ENCODE results near the gene POU2AF1. TPM values are rescaled to one million over a fixed set of nuclear protein-coding genes. Genes with fewer than 3 reads are reported as not detected.

POU2AF1 gene
- total RNA-seq, 1 experiment from 2014 or later, result not detected

DNA sequence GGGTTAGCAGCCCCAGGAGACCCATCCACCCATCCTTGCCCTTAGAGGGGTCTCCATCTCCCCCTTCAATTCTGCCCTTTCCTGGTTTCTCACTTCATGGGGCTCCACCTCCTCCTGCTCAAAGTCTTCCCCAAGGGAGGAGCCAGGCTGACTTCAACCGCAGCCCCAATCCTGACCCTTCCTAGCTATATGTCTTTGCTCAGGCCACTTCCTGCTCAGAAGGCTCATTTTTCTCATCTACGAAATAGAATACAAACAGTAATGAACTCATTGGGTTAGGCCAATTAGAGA lies 24.5 kb downstream of the POU2AF1 start:
- no peaks in the 10 kb centered on the region for H3K27me3 Mint-ChIP-seq (ENCODE audit: unreplicated experiment)
- DNase-seq, result no peak
- CTCF ChIA-PET, result interaction anchor here (0.6 kb wide), 1 partner anchor 893 kb away, joined by 6 read pairs; no protein-coding TSS in a partner anchor
- no peak overlapping the region for H3K27ac Mint-ChIP-seq (ENCODE audit: unreplicated experiment)
- H3K36me3 Mint-ChIP-seq (ENCODE audit: insufficient read depth, unreplicated experiment), result no peaks in the 10 kb centered on the region
- TF ChIP-seq, protein P1, sequence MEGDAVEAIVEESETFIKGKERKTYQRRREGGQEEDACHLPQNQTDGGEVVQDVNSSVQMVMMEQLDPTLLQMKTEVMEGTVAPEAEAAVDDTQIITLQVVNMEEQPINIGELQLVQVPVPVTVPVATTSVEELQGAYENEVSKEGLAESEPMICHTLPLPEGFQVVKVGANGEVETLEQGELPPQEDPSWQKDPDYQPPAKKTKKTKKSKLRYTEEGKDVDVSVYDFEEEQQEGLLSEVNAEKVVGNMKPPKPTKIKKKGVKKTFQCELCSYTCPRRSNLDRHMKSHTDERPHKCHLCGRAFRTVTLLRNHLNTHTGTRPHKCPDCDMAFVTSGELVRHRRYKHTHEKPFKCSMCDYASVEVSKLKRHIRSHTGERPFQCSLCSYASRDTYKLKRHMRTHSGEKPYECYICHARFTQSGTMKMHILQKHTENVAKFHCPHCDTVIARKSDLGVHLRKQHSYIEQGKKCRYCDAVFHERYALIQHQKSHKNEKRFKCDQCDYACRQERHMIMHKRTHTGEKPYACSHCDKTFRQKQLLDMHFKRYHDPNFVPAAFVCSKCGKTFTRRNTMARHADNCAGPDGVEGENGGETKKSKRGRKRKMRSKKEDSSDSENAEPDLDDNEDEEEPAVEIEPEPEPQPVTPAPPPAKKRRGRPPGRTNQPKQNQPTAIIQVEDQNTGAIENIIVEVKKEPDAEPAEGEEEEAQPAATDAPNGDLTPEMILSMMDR (IDR thresholded peaks at IDR 0.05; ENCODE audit: unreplicated experiment), result no peak
- intact Hi-C loops (cut with micrococcal nuclease; ENCODE audit: unreplicated experiment), result no loop called here
- H3K4me3 Mint-ChIP-seq (ENCODE audit: low read depth, unreplicated experiment), result no peak overlapping the region
- H3K4me1 Mint-ChIP-seq (ENCODE audit: low read depth, unreplicated experiment), result peaks cover 3% of the 10 kb centered on the region
- no peaks in the 10 kb centered on the region for H3K9me3 Mint-ChIP-seq (ENCODE audit: low read depth, unreplicated experiment)
- no TSS peak for BruUV-seq (replicated peaks)

DNA sequence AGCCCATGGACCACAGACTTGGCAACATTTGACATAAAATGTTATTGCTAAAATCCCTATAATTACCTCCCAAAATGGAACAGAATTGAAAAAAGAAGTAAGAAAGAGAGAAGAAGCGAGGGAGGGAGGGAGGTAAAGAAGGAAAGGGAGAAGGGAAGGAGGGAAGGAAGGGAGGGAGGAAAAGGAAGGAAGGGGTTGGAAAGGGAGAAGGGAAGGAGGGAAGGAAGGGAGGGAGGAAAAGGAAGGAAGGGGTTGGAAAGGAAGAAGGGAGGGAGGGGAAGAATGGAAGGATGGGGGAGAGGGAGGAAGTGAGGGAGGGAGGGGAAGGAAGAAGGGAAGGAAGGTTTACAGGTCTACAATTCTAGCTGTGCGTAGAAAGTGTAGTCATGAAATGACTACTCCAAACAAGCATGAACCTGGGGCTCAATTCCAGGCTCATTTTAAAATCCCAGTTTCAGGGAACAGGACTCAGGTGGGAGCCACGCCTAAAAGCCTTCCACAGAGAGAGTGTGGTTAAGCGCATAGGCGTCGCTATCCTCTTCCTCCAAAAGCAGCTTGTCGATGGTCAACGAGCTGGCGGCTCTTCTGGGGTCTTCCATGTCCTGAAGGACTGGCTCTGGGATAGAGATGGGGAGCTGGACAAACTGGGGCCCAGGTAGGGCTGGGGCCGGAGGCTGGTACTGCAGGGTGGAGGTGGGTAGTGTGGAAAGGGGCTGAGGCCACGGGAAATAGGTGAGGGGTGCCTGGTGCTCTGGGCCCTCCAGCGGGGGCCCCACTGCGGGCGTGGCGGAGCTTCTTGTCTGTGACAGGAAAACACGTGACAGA lies 25.1 kb downstream of the POU2AF1 start:
- no peaks in the 10 kb centered on the region for H3K4me1 Mint-ChIP-seq (ENCODE audit: low read depth, unreplicated experiment)
- no peaks in the 10 kb centered on the region for H3K27me3 Mint-ChIP-seq (ENCODE audit: unreplicated experiment)
- no peak overlapping the region for H3K27ac Mint-ChIP-seq (ENCODE audit: unreplicated experiment)
- TF ChIP-seq, protein P1 (IDR thresholded peaks at IDR 0.05; ENCODE audit: unreplicated experiment), result no peak
- CTCF ChIA-PET, result interaction anchor here (0.6 kb wide), 1 partner anchor 892 kb away, joined by 6 read pairs; no protein-coding TSS in a partner anchor
- no peaks in the 10 kb centered on the region for H3K9me3 Mint-ChIP-seq (ENCODE audit: low read depth, unreplicated experiment)
- intact Hi-C loops (cut with micrococcal nuclease; ENCODE audit: unreplicated experiment), result no loop called here
- no peaks in the 10 kb centered on the region for H3K36me3 Mint-ChIP-seq (ENCODE audit: insufficient read depth, unreplicated experiment)
- BruUV-seq (replicated peaks), result no TSS peak
- no peak for DNase-seq
- H3K4me3 Mint-ChIP-seq (ENCODE audit: low read depth, unreplicated experiment), result no peak overlapping the region

DNA sequence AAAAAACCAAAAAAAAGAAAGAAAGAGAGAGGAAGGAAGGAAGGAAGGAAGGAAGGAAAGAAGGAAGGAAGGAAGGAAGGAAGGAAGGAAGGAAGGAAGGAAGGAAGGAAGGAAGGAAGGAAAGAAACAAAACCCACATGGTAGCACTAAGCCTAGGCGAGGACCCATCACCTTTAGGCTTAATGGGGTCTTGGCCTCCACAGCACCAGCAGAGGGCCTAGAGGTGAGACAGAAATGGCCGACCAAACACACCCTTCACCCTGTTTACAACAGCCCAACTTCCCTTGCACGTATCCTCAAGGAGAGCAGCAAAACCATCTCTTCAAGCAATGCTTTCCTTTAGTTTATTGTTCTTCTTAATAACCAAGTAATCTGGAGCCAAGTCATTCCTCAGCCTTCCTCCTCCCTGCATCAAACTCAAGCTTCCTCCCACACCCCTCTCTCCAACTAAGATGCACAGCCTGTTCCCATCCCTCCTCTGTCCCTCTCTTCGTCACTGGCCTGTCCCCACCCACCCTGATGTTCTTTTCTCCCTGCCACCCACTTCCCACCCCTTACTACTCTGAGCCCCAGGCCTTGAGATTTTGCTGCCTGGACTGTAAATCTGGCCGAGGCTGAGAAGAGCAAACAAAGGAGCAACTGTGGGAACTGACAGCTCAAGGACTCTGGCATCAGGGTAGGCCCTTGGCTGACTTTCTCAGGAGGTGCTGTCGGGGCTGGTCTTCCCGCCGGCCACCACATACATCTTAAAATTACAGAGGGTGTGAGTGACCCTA lies 26.0 kb downstream of the POU2AF1 start:
- H3K36me3 Mint-ChIP-seq (ENCODE audit: insufficient read depth, unreplicated experiment), result no peaks in the 10 kb centered on the region
- no TSS peak for BruUV-seq (replicated peaks)
- H3K27ac Mint-ChIP-seq (ENCODE audit: unreplicated experiment), result no peak overlapping the region
- H3K9me3 Mint-ChIP-seq (ENCODE audit: low read depth, unreplicated experiment), result no peaks in the 10 kb centered on the region
- intact Hi-C loops (cut with micrococcal nuclease; ENCODE audit: unreplicated experiment), result no loop called here
- no peak overlapping the region for H3K4me3 Mint-ChIP-seq (ENCODE audit: low read depth, unreplicated experiment)
- no peak for DNase-seq
- TF ChIP-seq, protein P1 (IDR thresholded peaks at IDR 0.05; ENCODE audit: unreplicated experiment), result no peak
- H3K27me3 Mint-ChIP-seq (ENCODE audit: unreplicated experiment), result no peaks in the 10 kb centered on the region
- CTCF ChIA-PET, result no interaction called here
- H3K4me1 Mint-ChIP-seq (ENCODE audit: low read depth, unreplicated experiment), result no peaks in the 10 kb centered on the region

DNA sequence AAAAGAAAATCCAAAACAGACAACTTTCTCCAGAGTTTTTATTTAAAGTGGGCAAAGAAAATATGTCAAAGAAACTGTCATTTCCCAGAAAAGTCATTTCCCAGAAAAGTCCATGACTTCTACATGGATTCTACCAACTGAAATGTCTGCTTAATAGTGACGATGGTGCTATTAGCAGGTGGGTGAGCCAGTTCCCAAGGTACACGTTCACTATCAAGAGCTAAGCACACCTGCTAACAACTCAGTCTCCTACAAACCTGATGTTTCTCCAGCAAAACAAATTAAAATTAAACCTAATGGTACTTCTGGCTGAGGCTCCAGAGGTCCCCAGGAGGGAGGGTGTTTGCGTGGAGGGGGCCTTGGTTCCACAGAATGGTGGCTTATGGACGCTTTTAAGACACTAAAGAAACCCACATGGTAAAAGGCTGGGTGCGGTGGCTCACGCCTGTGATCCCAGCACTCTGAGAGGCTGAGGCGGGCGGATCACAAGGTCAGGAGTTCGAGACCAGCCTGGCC lies 26.8 kb downstream of the POU2AF1 start:
- Mint-ChIP-seq H3K27ac (ENCODE audit: unreplicated experiment) (no peak overlapping the region), H3K36me3 (ENCODE audit: insufficient read depth, unreplicated experiment) (no peaks in the 10 kb centered on the region), H3K4me3 (ENCODE audit: low read depth, unreplicated experiment) (no peak overlapping the region), H3K27me3 (ENCODE audit: unreplicated experiment) (no peaks in the 10 kb centered on the region), H3K4me1 (ENCODE audit: low read depth, unreplicated experiment) (no peaks in the 10 kb centered on the region), H3K9me3 (ENCODE audit: low read depth, unreplicated experiment) (no peaks in the 10 kb centered on the region)
- intact Hi-C loops (cut with micrococcal nuclease; ENCODE audit: unreplicated experiment), result no loop called here
- CTCF ChIA-PET, result no interaction called here
- no peak for DNase-seq
- BruUV-seq (replicated peaks), result no TSS peak
- TF ChIP-seq, protein P1 (IDR thresholded peaks at IDR 0.05; ENCODE audit: unreplicated experiment), result no peak
